ENCODE results near the gene SORT1. TPM values are rescaled to one million over a fixed set of nuclear protein-coding genes. Genes with fewer than 3 reads are reported as not detected.

Gene SORT1
- total RNA-seq, 1 donor from 2014 or later: 30.7 TPM

DNA sequence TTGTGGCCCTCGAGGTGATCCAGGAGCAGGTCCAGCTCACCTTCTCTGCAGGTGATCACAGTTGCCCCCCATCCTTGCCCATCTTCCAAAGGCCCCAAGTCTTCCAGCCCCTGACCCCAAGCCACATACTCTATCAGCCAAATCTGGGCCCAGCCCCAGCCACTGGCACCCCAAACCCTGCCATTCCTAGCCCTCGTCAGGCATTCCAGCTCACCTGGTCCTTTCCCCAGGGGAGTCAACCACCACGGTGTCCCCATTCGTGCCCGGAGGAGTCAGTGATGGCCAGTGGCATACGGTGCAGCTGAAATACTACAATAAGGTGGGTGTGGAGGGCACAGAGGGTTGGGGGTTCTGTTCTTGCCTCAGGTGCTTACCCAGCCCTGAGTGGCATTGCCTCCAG lies 136.1 kb downstream of the SORT1 start:
- H3K4me3 ChIP-seq: no peak overlapping the region
- H3K36me3 ChIP-seq: peaks cover 0 to 14% of the 10 kb centered on the region in 2 donors
- no peak for DNase-seq (ENCODE audit: extremely low spot score in 2 of 2)
- no peak overlapping the region for H3K27ac ChIP-seq
- no peaks in the 10 kb centered on the region for H3K27me3 ChIP-seq
- peaks cover 15% of the 10 kb centered on the region for H3K4me1 ChIP-seq
- intact Hi-C loops (cut with DNase I): no loop called here
- TF ChIP-seq, protein P1, sequence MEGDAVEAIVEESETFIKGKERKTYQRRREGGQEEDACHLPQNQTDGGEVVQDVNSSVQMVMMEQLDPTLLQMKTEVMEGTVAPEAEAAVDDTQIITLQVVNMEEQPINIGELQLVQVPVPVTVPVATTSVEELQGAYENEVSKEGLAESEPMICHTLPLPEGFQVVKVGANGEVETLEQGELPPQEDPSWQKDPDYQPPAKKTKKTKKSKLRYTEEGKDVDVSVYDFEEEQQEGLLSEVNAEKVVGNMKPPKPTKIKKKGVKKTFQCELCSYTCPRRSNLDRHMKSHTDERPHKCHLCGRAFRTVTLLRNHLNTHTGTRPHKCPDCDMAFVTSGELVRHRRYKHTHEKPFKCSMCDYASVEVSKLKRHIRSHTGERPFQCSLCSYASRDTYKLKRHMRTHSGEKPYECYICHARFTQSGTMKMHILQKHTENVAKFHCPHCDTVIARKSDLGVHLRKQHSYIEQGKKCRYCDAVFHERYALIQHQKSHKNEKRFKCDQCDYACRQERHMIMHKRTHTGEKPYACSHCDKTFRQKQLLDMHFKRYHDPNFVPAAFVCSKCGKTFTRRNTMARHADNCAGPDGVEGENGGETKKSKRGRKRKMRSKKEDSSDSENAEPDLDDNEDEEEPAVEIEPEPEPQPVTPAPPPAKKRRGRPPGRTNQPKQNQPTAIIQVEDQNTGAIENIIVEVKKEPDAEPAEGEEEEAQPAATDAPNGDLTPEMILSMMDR (IDR thresholded peaks at IDR 0.05): no peak
- TF ChIP-seq POLR2AphosphoS5 (IDR thresholded peaks at IDR 0.05; ENCODE audit: insufficient read depth in 1 of 2, low read depth in 1 of 2) (no peak), POLR2A (IDR thresholded peaks at IDR 0.05) (no peak)
- no peaks in the 10 kb centered on the region for H3K9me3 ChIP-seq

DNA sequence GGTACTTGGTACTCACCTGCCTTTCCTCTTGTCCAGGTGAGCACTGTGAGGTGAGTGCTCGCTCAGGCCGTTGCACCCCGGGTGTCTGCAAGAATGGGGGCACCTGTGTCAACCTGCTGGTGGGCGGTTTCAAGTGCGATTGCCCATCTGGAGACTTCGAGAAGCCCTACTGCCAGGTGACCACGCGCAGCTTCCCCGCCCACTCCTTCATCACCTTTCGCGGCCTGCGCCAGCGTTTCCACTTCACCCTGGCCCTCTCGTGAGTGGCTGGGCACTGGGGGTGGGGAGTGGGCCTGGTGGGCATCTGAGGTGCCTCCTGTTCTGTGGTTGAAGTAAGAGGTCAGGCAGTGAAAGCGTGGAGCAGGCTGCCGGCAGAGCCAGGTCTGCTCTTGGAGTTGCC lies 136.7 kb downstream of the SORT1 start:
- TF ChIP-seq POLR2AphosphoS5 (IDR thresholded peaks at IDR 0.05; ENCODE audit: insufficient read depth in 1 of 2, low read depth in 1 of 2) (no peak), POLR2A (IDR thresholded peaks at IDR 0.05) (no peak)
- H3K4me3 ChIP-seq: no peak overlapping the region
- peaks cover 20% of the 10 kb centered on the region for H3K4me1 ChIP-seq
- H3K36me3 ChIP-seq: peaks cover 0 to 14% of the 10 kb centered on the region in 2 donors
- H3K9me3 ChIP-seq: no peaks in the 10 kb centered on the region
- DNase-seq (ENCODE audit: extremely low spot score in 2 of 2): no peak
- no peaks in the 10 kb centered on the region for H3K27me3 ChIP-seq
- no peak overlapping the region for H3K27ac ChIP-seq
- intact Hi-C loops (cut with DNase I): no loop called here

DNA sequence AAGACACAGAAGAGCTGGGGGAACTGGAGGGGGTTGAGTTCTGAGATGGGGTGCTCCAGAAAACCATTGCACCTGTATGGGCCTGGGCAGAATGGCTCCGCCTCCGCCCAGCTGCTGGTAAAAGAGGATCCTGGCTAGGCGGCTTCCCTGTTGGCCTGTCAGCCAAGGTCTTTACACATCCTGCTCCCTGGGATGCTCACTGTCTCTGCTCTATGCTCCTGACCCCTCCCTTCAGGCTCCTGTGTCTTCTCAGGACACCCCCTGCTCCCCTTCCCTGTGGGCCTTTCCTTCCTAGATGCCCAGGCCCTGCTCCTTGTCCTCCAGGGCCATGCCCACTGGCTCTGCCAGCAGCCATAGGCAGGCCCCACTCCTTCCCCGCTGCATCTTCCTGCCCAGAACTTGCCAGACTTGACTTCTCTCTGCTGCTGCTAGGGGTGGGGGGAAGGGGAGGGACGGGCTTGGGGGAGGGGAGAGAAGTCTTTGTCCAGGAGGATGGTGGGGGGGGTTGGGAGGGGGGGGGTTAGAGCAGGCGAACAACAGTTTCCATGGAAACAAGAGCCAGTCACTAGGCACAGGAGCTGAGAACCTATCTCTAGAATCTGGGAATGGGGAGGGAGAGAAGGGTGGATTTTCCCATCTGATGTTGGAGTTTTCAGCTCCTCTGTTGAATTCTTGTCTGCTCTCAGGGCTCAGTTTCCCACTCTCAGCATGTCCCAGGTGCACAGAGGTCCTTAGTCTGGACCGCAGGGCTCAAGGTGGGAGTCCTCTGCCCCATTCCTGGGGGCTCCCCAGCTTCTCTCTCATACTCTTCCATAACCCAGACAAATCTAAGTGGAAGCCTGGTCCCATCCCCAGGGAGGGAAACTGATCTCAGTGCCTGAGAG lies 137.8 kb downstream of the SORT1 start:
- Histone ChIP-seq H3K27me3 (no peaks in the 10 kb centered on the region), H3K4me1 (peaks cover 31% of the 10 kb centered on the region), H3K27ac (no peak overlapping the region), H3K36me3 (peaks cover 0 to 14% of the 10 kb centered on the region in 2 donors), H3K9me3 (no peaks in the 10 kb centered on the region), H3K4me3 (no peak overlapping the region)
- intact Hi-C loops (cut with DNase I): no loop called here
- TF ChIP-seq POLR2AphosphoS5 (IDR thresholded peaks at IDR 0.05; ENCODE audit: insufficient read depth in 1 of 2, low read depth in 1 of 2) (no peak), POLR2A (IDR thresholded peaks at IDR 0.05) (no peak)
- TF ChIP-seq, protein P1 (IDR thresholded peaks at IDR 0.05): no peak
- no peak for DNase-seq (ENCODE audit: extremely low spot score in 2 of 2)

Other genes starting within 250 kb of the SORT1 start
- gene SARS1, start 184.0 kb downstream of the SORT1 start, total RNA-seq: 135 TPM
- gene CELSR2, start 148.4 kb downstream of the SORT1 start, total RNA-seq: 38.5 TPM
- 5.4 TPM for gene PSRC1, start 114.8 kb downstream of the SORT1 start, total RNA-seq
- not detected for gene MYBPHL, start 90.9 kb downstream of the SORT1 start, total RNA-seq
- 23.1 TPM for gene PSMA5, start 28.5 kb upstream of the SORT1 start, total RNA-seq
- 1.5 TPM for gene SYPL2, start 68.6 kb upstream of the SORT1 start, total RNA-seq
- 4.9 TPM for gene ATXN7L2, start 86.0 kb upstream of the SORT1 start, total RNA-seq
- 8.3 TPM for gene CYB561D1, start 96.2 kb upstream of the SORT1 start, total RNA-seq
- 6.4 TPM for gene AMIGO1, start 111.8 kb upstream of the SORT1 start, total RNA-seq
- not detected for gene GPR61, start 142.0 kb upstream of the SORT1 start, total RNA-seq
- gene GNAI3, start 150.7 kb upstream of the SORT1 start, total RNA-seq: 4.9 TPM
- gene GNAT2, start 221.7 kb upstream of the SORT1 start, total RNA-seq: not detected
- gene AMPD2, start 221.9 kb upstream of the SORT1 start, total RNA-seq: 38.5 TPM